Nephron progenitor cell (in vitro differentiated cells): ENCODE results near the gene SYNDIG1L.
A peak's percentile ranks its signal among the peaks of the same experiment; 100 is the strongest.
"Not testable (repeated sequence)": the region's sequence is repeated elsewhere in the genome, so short reads cannot be mapped to it uniquely, and the experiment has no call there.

ENCODE experiments used
- DNase-seq: peaks from one replicate; pipeline ENCODE4 v3.0.0; 2021
- H3K27ac Mint-ChIP-seq: 2 replicates; pipeline ENCODE4 v1.8.0; 2021; ENCODE audit warnings: mild to moderate bottlenecking, moderate library complexity, mixed read lengths
- H3K27me3 Mint-ChIP-seq: 2 replicates; pipeline ENCODE4 v1.8.0; 2021; ENCODE audit warnings: mild to moderate bottlenecking, low read depth, mixed read lengths; ENCODE audit not compliant: poor library complexity
- H3K36me3 Mint-ChIP-seq: 2 replicates; pipeline ENCODE4 v1.8.0; 2021; ENCODE audit warnings: low read depth, mixed read lengths
- H3K4me1 Mint-ChIP-seq: 2 replicates; pipeline ENCODE4 v1.8.0; 2021; ENCODE audit warnings: mixed read lengths
- H3K4me3 Mint-ChIP-seq: 2 replicates; pipeline ENCODE4 v1.8.0; 2021; ENCODE audit warnings: mild to moderate bottlenecking, moderate library complexity, mixed read lengths
- H3K9me3 Mint-ChIP-seq: 2 replicates; pipeline ENCODE4 v1.8.0; 2021; ENCODE audit warnings: mild to moderate bottlenecking, moderate library complexity, mixed read lengths
- TF ChIP-seq, protein P1 (sequence below): fragments of 200-600 bp; sonication (generic); IDR thresholded peaks from 2 replicates; pipeline ENCODE4 v1.5.0; 2021; ENCODE audit warnings: antibody characterized with exemption

SYNDIG1L gene

GRCh38 chr14:74457565-74457895 lies 31.5 kb upstream of the SYNDIG1L start:
- Mint-ChIP-seq H3K4me1 (peaks cover 26% of the 10 kb centered on the region), H3K4me3 (no peak overlapping the region), H3K27me3 (peaks cover 21% of the 10 kb centered on the region), H3K9me3 (peaks cover 28% of the 10 kb centered on the region), H3K27ac (peak overlapping the region; percentile 29), H3K36me3 (peaks cover 5% of the 10 kb centered on the region)
- TF ChIP-seq, protein P1, sequence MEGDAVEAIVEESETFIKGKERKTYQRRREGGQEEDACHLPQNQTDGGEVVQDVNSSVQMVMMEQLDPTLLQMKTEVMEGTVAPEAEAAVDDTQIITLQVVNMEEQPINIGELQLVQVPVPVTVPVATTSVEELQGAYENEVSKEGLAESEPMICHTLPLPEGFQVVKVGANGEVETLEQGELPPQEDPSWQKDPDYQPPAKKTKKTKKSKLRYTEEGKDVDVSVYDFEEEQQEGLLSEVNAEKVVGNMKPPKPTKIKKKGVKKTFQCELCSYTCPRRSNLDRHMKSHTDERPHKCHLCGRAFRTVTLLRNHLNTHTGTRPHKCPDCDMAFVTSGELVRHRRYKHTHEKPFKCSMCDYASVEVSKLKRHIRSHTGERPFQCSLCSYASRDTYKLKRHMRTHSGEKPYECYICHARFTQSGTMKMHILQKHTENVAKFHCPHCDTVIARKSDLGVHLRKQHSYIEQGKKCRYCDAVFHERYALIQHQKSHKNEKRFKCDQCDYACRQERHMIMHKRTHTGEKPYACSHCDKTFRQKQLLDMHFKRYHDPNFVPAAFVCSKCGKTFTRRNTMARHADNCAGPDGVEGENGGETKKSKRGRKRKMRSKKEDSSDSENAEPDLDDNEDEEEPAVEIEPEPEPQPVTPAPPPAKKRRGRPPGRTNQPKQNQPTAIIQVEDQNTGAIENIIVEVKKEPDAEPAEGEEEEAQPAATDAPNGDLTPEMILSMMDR, result no peak
- DNase-seq, result no peak

DNA sequence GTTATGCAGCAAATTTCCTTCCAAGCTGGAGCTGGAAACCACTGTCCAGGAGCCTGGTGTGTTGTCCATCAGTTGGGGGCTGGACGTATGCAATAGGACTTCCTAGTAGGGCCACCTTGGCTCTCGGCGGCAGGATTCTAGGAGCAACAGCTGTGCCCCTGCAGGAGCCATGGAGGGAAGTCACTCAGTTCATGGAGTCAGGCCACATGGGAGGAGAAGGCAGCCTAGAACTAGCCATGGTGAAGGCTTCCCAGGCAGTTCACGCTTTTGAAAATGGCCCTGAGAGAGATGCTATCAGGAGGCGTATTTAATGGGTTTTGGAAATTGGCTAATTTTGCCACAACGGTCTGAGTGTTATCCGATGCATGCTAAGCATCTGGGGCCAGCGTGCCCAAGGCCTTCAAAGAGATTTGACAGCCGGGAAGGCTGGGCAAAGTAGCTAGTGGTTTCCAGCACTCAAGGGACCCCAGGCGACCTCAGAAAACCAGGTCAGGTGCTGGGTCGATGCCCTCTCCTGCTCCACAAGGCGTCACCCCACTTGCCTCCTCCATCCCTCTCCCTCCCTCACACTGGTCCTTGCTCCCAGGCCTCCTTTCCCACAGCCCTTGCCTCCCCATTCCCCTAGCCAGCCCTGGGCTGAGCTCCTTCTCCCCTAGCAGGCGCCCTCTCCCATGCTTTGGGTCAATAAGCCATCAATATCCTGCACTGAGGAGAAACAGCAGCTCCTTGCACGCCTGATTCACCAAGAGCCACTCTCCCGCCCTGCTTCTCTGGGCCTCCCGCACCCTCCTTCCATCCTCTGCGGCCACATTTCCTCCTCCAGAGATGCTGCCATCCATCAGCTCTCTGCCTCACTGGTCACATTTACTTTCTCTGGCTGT lies 30.9 kb upstream of the SYNDIG1L start:
- Mint-ChIP-seq H3K4me1 (peaks cover 26% of the 10 kb centered on the region), H3K27ac (peak overlapping the region; percentile 29), H3K27me3 (peaks cover 24% of the 10 kb centered on the region), H3K4me3 (no peak overlapping the region), H3K9me3 (peaks cover 32% of the 10 kb centered on the region), H3K36me3 (peaks cover 5% of the 10 kb centered on the region)
- TF ChIP-seq, protein P1, result no peak
- peak; percentile 36 for DNase-seq

- not testable (repeated sequence) for H3K4me3 Mint-ChIP-seq, H3K27ac Mint-ChIP-seq, H3K36me3 Mint-ChIP-seq, DNase-seq
- peaks cover 14% of the 10 kb centered on the region for H3K4me1 Mint-ChIP-seq
- H3K27me3 Mint-ChIP-seq, result peaks cover 19% of the 10 kb centered on the region
- peaks cover 32% of the 10 kb centered on the region for H3K9me3 Mint-ChIP-seq
These were observed 28.4 kb upstream of the SYNDIG1L start for GRCh38 chr14:74454397-74454796.

- H3K4me3 Mint-ChIP-seq, result no peak overlapping the region
- H3K27ac Mint-ChIP-seq, result no peak overlapping the region
- H3K36me3 Mint-ChIP-seq, result no peaks in the 10 kb centered on the region
- peaks cover 17% of the 10 kb centered on the region for H3K27me3 Mint-ChIP-seq
- no peak for DNase-seq
- peaks cover 5% of the 10 kb centered on the region for H3K4me1 Mint-ChIP-seq
- TF ChIP-seq, protein P1, result no peak
- H3K9me3 Mint-ChIP-seq, result no peaks in the 10 kb centered on the region
These were observed 18.9 kb upstream of the SYNDIG1L start for GRCh38 chr14:74444866-74445265.

GRCh38 chr14:74442757-74443156 lies 16.7 kb upstream of the SYNDIG1L start:
- Mint-ChIP-seq H3K27me3 (peaks cover 23% of the 10 kb centered on the region), H3K4me1 (peaks cover 5% of the 10 kb centered on the region), H3K36me3 (no peaks in the 10 kb centered on the region), H3K4me3 (no peak overlapping the region), H3K27ac (no peak overlapping the region), H3K9me3 (no peaks in the 10 kb centered on the region)
- TF ChIP-seq, protein P1, result no peak
- DNase-seq, result no peak

DNA sequence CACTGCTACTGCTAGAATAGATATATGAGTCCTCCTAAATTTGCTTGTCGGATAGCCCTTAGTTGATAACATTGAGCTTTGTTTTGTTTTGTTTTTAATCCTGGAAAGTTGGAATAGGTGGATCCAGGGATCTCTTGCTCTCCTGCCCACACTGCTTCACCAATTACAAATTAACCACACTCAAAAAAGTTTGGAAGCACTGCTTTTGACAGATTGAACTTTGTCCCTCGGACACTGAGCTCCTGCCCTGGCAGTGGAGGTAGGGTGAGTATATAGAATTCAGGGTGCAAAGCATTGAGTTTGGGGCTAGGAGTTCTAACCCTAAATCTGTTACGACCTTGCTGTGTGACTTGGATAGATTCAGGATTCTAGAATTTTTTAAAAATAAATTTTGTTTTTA lies 15.1 kb upstream of the SYNDIG1L start:
- TF ChIP-seq, protein P1, result no peak
- Mint-ChIP-seq H3K9me3 (no peaks in the 10 kb centered on the region), H3K36me3 (no peaks in the 10 kb centered on the region), H3K4me3 (no peak overlapping the region), H3K4me1 (peaks cover 5% of the 10 kb centered on the region), H3K27me3 (peaks cover 31% of the 10 kb centered on the region), H3K27ac (no peak overlapping the region)
- no peak for DNase-seq
